ENCODE results near the gene CUX1. TPM values are rescaled to one million over a fixed set of nuclear protein-coding genes. Genes with fewer than 3 reads are reported as not detected.
"Not testable (repeated sequence)": the region's sequence is repeated elsewhere in the genome, so short reads cannot be mapped to it uniquely, and the experiment has no call there.

Gene CUX1
- total and polyA plus RNA-seq, 7 experiments from 2014 or later, result 10.1 to 81.6 (median 42.5) TPM

DNA sequence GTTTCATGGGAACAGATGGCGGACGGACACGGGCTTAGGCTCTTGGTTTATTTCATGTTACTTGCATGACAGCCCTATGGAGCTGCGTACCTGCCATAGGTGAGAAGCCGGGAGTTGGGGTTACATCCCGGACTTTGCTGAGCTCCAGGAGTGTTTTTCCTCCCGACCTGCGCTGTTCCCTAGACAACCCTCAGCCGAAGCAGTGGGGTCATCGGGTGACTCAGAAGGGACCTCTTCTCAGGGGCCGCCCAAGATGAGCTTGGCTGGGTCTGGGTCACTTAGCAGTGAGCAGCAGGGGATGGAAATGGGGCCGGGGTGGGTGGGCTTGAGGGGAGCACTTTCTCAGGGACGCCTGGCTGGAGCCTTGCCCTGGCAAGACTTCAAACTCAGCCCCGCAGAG is 11.9 kb downstream of the CUX1 start:
- Histone ChIP-seq H3K4me1 (ENCODE audit: control insufficient read depth in 2 of 2, insufficient read depth in 2 of 2, low read length in 2 of 2) (no peaks in the 10 kb centered on the region), H3K4me3 (ENCODE audit: low read length) (no peak overlapping the region), H3K36me3 (ENCODE audit: control insufficient read depth in 2 of 3, insufficient read depth in 3 of 3, low read length in 3 of 3) (peaks cover 0 to 8% (median 0%) of the 10 kb centered on the region in 3 experiments), H3K9me3 (ENCODE audit: control insufficient read depth in 2 of 3, low read length in 3 of 3) (no peaks in the 10 kb centered on the region), H3K27me3 (ENCODE audit: control insufficient read depth in 2 of 2, insufficient read depth in 2 of 2, low read length in 2 of 2) (no peaks in the 10 kb centered on the region), H3K27ac (ENCODE audit: low read depth, low read length) (no peak overlapping the region)
- ATAC-seq, result no peak
- DNase-seq, result no peak
- ChIA-PET POLR2A (no interaction called here), CTCF (no interaction called here)
- Mint-ChIP-seq H3K9me3 (no peaks in the 10 kb centered on the region), H3K4me3 (no peak overlapping the region), H3K36me3 (peaks cover 0 to 21% (median 9%) of the 10 kb centered on the region in 5 donors), H3K4me1 (peaks cover 0 to 39% (median 21%) of the 10 kb centered on the region in 7 donors), H3K27me3 (no peaks in the 10 kb centered on the region), H3K27ac (no peak overlapping the region)
- intact Hi-C loops (cut with micrococcal nuclease), result no loop called here

DNA sequence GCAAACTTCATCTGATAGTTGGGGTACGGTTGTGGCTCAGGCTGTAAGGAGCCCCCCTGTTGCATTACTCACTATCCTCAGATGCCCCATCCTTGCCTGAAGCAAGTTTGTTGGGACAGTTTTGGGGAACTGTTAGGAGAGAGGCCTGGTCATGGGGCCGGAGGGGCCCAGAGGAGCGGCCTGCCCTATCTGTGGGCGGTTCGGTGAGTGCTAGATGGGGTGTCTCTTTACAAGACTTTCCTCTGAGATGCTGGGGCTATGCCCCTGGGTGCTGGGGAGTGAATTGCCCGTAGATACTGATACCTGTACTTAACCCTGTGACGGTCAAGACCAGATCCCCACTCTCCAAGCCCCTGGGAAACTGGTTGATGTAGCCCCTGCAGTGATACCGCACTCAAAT is 12.4 kb downstream of the CUX1 start:
- no peaks in the 10 kb centered on the region for H3K9me3 ChIP-seq (ENCODE audit: control insufficient read depth in 2 of 3, low read length in 3 of 3)
- ATAC-seq, result no peak
- intact Hi-C loops (cut with micrococcal nuclease), result no loop called here
- Mint-ChIP-seq H3K36me3 (peaks cover 0 to 21% (median 9%) of the 10 kb centered on the region in 5 donors), H3K9me3 (no peaks in the 10 kb centered on the region), H3K4me3 (no peak overlapping the region), H3K4me1 (peaks cover 0 to 36% (median 19%) of the 10 kb centered on the region in 7 donors), H3K27ac (no peak overlapping the region), H3K27me3 (no peaks in the 10 kb centered on the region)
- H3K27me3 ChIP-seq (ENCODE audit: control insufficient read depth in 2 of 2, insufficient read depth in 2 of 2, low read length in 2 of 2), result no peaks in the 10 kb centered on the region
- no peak for DNase-seq
- CTCF ChIA-PET, result no interaction called here
- H3K27ac ChIP-seq (ENCODE audit: low read depth, low read length), result no peak overlapping the region
- POLR2A ChIA-PET, result no interaction called here
- no peaks in the 10 kb centered on the region for H3K4me1 ChIP-seq (ENCODE audit: control insufficient read depth in 2 of 2, insufficient read depth in 2 of 2, low read length in 2 of 2)
- peaks cover 0 to 7% (median 0%) of the 10 kb centered on the region in 3 experiments for H3K36me3 ChIP-seq (ENCODE audit: control insufficient read depth in 2 of 3, insufficient read depth in 3 of 3, low read length in 3 of 3)
- H3K4me3 ChIP-seq (ENCODE audit: low read length), result no peak overlapping the region

- H3K4me3 ChIP-seq (ENCODE audit: low read length); H3K9me3 ChIP-seq (ENCODE audit: control insufficient read depth in 2 of 3, low read length in 3 of 3); DNase-seq; CTCF ChIA-PET; POLR2A ChIA-PET; H3K9me3 Mint-ChIP-seq; H3K4me1 ChIP-seq (ENCODE audit: control insufficient read depth in 2 of 2, insufficient read depth in 2 of 2, low read length in 2 of 2); ATAC-seq; H3K27me3 Mint-ChIP-seq; H3K27me3 ChIP-seq (ENCODE audit: control insufficient read depth in 2 of 2, insufficient read depth in 2 of 2, low read length in 2 of 2); H3K27ac ChIP-seq (ENCODE audit: low read depth, low read length); H3K4me3 Mint-ChIP-seq; H3K27ac Mint-ChIP-seq; H3K36me3 ChIP-seq (ENCODE audit: control insufficient read depth in 2 of 3, insufficient read depth in 3 of 3, low read length in 3 of 3); intact Hi-C loops (cut with micrococcal nuclease): not testable (repeated sequence)
- H3K36me3 Mint-ChIP-seq, result peaks cover 0 to 22% (median 13%) of the 10 kb centered on the region in 5 donors
- peaks cover 0 to 29% (median 18%) of the 10 kb centered on the region in 7 donors for H3K4me1 Mint-ChIP-seq
These were observed 14.0 kb downstream of the CUX1 start for GRCh38 chr7:101831396-101831795.

- DNase-seq, result no peak
- CTCF ChIA-PET, result no interaction called here
These were observed 14.8 kb downstream of the CUX1 start for GRCh38 chr7:101832205-101832631.

DNA sequence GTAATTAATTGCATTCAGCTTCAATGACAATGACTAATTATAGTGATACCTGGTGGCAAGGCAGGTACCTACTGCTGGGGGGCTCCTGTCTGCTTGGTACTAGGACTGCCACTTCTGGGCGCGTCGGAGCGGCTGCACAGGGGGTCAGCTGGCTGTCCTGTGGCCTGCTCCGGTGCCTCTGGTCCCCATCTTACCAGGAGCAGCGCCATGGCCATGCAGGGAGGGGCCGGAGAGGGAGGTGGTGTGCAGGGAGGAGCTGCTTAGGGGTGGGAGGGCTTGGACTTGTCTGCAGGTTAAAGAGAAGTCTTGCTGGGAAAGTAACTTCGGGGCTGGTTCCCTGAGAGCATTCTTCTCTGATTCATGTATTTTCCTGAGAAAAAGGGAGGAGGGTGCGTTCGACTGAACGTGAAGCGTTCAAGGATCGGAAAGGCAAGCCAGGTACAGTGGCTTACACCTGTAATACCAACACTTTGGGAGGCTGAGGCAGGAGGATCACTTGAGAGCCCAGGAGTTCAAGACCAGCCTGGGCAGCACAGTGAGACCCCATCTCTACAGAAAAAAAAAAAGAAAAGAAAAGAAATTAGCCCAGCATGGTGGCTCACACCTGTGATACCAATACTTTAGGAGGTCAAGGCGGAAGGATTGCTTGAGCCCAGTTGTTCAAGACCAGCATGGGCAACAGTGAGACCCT is 15.4 kb downstream of the CUX1 start:
- no peak overlapping the region for H3K27ac ChIP-seq (ENCODE audit: low read depth, low read length)
- CTCF ChIA-PET, result no interaction called here
- intact Hi-C loops (cut with micrococcal nuclease), result no loop called here

More at GRCh38 chr7:101832205-101832631, 14.8 kb downstream of the CUX1 start:
- Mint-ChIP-seq H3K4me1 (peaks cover 0 to 24% (median 18%) of the 10 kb centered on the region in 7 donors), H3K4me3 (no peak overlapping the region), H3K36me3 (peaks cover 0 to 22% (median 13%) of the 10 kb centered on the region in 5 donors), H3K27me3 (no peaks in the 10 kb centered on the region), H3K9me3 (peaks cover 0 to 4% (median 0%) of the 10 kb centered on the region in 11 donors), H3K27ac (no peak overlapping the region)
- Histone ChIP-seq H3K36me3 (ENCODE audit: control insufficient read depth in 2 of 3, insufficient read depth in 3 of 3, low read length in 3 of 3) (no peaks in the 10 kb centered on the region), H3K4me1 (ENCODE audit: control insufficient read depth in 2 of 2, insufficient read depth in 2 of 2, low read length in 2 of 2) (no peaks in the 10 kb centered on the region), H3K4me3 (ENCODE audit: low read length) (no peak overlapping the region), H3K27ac (ENCODE audit: low read depth, low read length) (no peak overlapping the region), H3K27me3 (ENCODE audit: control insufficient read depth in 2 of 2, insufficient read depth in 2 of 2, low read length in 2 of 2) (no peaks in the 10 kb centered on the region), H3K9me3 (ENCODE audit: control insufficient read depth in 2 of 3, low read length in 3 of 3) (no peaks in the 10 kb centered on the region)
- intact Hi-C loops (cut with micrococcal nuclease), result no loop called here
- POLR2A ChIA-PET, result no interaction called here
- no peak for ATAC-seq

GRCh38 chr7:101833799-101834198 is 16.4 kb downstream of the CUX1 start:
- H3K4me1 Mint-ChIP-seq, result peaks cover 0 to 16% (median 9%) of the 10 kb centered on the region in 7 donors
- ChIA-PET CTCF (no interaction called here), POLR2A (no interaction called here)
- DNase-seq (no peak), ATAC-seq (no peak)
- intact Hi-C loops (cut with micrococcal nuclease), result no loop called here
- no peak overlapping the region for H3K27ac Mint-ChIP-seq
- Histone ChIP-seq H3K27ac (ENCODE audit: low read depth, low read length) (no peak overlapping the region), H3K36me3 (ENCODE audit: control insufficient read depth in 2 of 3, insufficient read depth in 3 of 3, low read length in 3 of 3) (no peaks in the 10 kb centered on the region), H3K9me3 (ENCODE audit: control insufficient read depth in 2 of 3, low read length in 3 of 3) (no peaks in the 10 kb centered on the region), H3K4me3 (ENCODE audit: low read length) (no peak overlapping the region), H3K27me3 (ENCODE audit: control insufficient read depth in 2 of 2, insufficient read depth in 2 of 2, low read length in 2 of 2) (no peaks in the 10 kb centered on the region), H3K4me1 (ENCODE audit: control insufficient read depth in 2 of 2, insufficient read depth in 2 of 2, low read length in 2 of 2) (no peaks in the 10 kb centered on the region)
- H3K4me3 Mint-ChIP-seq, result no peak overlapping the region
- peaks cover 0 to 4% (median 0%) of the 10 kb centered on the region in 11 donors for H3K9me3 Mint-ChIP-seq
- H3K27me3 Mint-ChIP-seq, result no peaks in the 10 kb centered on the region
- H3K36me3 Mint-ChIP-seq, result peaks cover 0 to 14% (median 4%) of the 10 kb centered on the region in 5 donors

More for the DNA sequence above, 15.4 kb downstream of the CUX1 start:
- no peak overlapping the region for H3K4me3 Mint-ChIP-seq
- DNase-seq (no peak), ATAC-seq (no peak)
- Histone ChIP-seq H3K36me3 (ENCODE audit: control insufficient read depth in 2 of 3, insufficient read depth in 3 of 3, low read length in 3 of 3) (no peaks in the 10 kb centered on the region), H3K27me3 (ENCODE audit: control insufficient read depth in 2 of 2, insufficient read depth in 2 of 2, low read length in 2 of 2) (no peaks in the 10 kb centered on the region), H3K4me1 (ENCODE audit: control insufficient read depth in 2 of 2, insufficient read depth in 2 of 2, low read length in 2 of 2) (no peaks in the 10 kb centered on the region), H3K9me3 (ENCODE audit: control insufficient read depth in 2 of 3, low read length in 3 of 3) (no peaks in the 10 kb centered on the region), H3K4me3 (ENCODE audit: low read length) (no peak overlapping the region)
- no peaks in the 10 kb centered on the region for H3K27me3 Mint-ChIP-seq
- POLR2A ChIA-PET, result no interaction called here
- H3K36me3 Mint-ChIP-seq, result peaks cover 0 to 18% (median 9%) of the 10 kb centered on the region in 5 donors
- H3K4me1 Mint-ChIP-seq, result peaks cover 0 to 19% (median 14%) of the 10 kb centered on the region in 7 donors
- no peak overlapping the region for H3K27ac Mint-ChIP-seq
- peaks cover 0 to 4% (median 0%) of the 10 kb centered on the region in 11 donors for H3K9me3 Mint-ChIP-seq

DNA sequence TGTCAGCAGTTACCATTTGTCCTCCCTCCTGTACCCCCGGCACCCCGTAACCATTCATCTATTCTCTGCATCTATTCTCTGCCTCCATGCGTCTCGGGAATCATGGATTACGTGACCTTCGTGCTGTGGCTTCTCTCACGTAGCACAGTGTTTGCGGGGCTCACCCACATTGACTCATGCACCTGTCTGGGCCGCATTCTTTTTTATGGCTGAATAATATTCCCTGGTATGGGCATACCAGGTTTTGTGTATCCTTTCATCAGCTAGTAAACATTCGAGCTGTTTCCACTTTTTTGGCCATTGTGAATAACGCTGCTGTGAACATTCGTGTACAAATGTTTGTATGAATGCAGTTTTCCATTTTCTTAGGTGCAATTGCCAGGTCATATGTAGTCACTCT is 17.7 kb downstream of the CUX1 start:
- H3K27ac Mint-ChIP-seq, result no peak overlapping the region
- H3K9me3 Mint-ChIP-seq, result peaks cover 0 to 4% (median 0%) of the 10 kb centered on the region in 11 donors
- peaks cover 0 to 18% (median 4%) of the 10 kb centered on the region in 5 donors for H3K36me3 Mint-ChIP-seq
- Histone ChIP-seq H3K36me3 (ENCODE audit: control insufficient read depth in 2 of 3, insufficient read depth in 3 of 3, low read length in 3 of 3) (no peaks in the 10 kb centered on the region), H3K27ac (ENCODE audit: low read depth, low read length) (no peak overlapping the region), H3K9me3 (ENCODE audit: control insufficient read depth in 2 of 3, low read length in 3 of 3) (no peaks in the 10 kb centered on the region), H3K4me1 (ENCODE audit: control insufficient read depth in 2 of 2, insufficient read depth in 2 of 2, low read length in 2 of 2) (no peaks in the 10 kb centered on the region), H3K4me3 (ENCODE audit: low read length) (no peak overlapping the region), H3K27me3 (ENCODE audit: control insufficient read depth in 2 of 2, insufficient read depth in 2 of 2, low read length in 2 of 2) (no peaks in the 10 kb centered on the region)
- H3K4me1 Mint-ChIP-seq, result peaks cover 0 to 15% (median 9%) of the 10 kb centered on the region in 7 donors
- no peak overlapping the region for H3K4me3 Mint-ChIP-seq
- ChIA-PET POLR2A (no interaction called here), CTCF (no interaction called here)
- intact Hi-C loops (cut with micrococcal nuclease), result no loop called here
- H3K27me3 Mint-ChIP-seq, result no peaks in the 10 kb centered on the region
- ATAC-seq (no peak), DNase-seq (no peak)
